ENCODE data around the gene ATP8A2.

GRCh38 chr13:26042785-26043184 lies 671.0 kb downstream of the ATP8A2 start:
- TF ChIP-seq CTCF (IDR thresholded peaks at IDR 0.05) = no peak
- TF ChIP-seq POLR2AphosphoS5 (IDR thresholded peaks at IDR 0.05) = no peak
- no peak for TF ChIP-seq POLR2A (IDR thresholded peaks at IDR 0.05)
